IMR-90 (cell line): ENCODE measurements around the gene SPATA2. TPM values are rescaled to one million over a fixed set of nuclear protein-coding genes. Genes with fewer than 3 reads are reported as not detected.

Source experiments
- ATAC-seq: fragments of 200-7000 bp; cut with Tn5 transposase; 2 replicates; pipeline ENCODE4 v1.9.1; 2020; ENCODE audit warnings: low read depth, mild to moderate bottlenecking, moderate library complexity
- BruUV-seq: library from RNA; stranded (reverse); fragments of 400-500 nt; replicated peaks from 2 replicates; lab custom pipeline; 2021; lab: Mats Ljungman, UMichigan
- CTCF ChIA-PET: fragments of 300-600 bp; formaldehyde crosslinking; extraction: SDS; loops from one replicate; lab custom pipeline; 2021; ENCODE audit warnings: antibody characterized with exemption; lab: Yijun Ruan, JAX
- POLR2A ChIA-PET: fragments of 300-600 bp; sonication (Branson Sonifier 250); formaldehyde crosslinking; loops from one replicate; lab custom pipeline; 2022; ENCODE audit warnings: antibody characterized with exemption; ENCODE audit not compliant: unreplicated experiment; lab: Charles Lee
- DNase-seq: peaks from one replicate; pipeline ENCODE4 v3.0.0; 2013
- H2AFZ ChIP-seq: replicated peaks from 2 replicates; pipeline ENCODE3; 2013; ENCODE audit warnings: low read length, mild to moderate bottlenecking; ENCODE audit not compliant: poor library complexity
- H2AK5ac ChIP-seq: 2 replicates; pipeline ENCODE4 v1.6.1; 2013; ENCODE audit warnings: low read depth, low read length, inconsistent platforms
- H2AK9ac ChIP-seq: replicated peaks from 2 replicates; pipeline ENCODE3; 2013; ENCODE audit warnings: mild to moderate bottlenecking, low read depth, low read length, moderate library complexity; ENCODE audit not compliant: poor library complexity
- H2BK120ac ChIP-seq: 2 replicates; pipeline ENCODE4 v1.6.1; 2013; ENCODE audit warnings: low read depth, low read length, inconsistent platforms
- H2BK15ac ChIP-seq: 3 replicates; pipeline ENCODE4 v1.6.1; 2013; ENCODE audit warnings: low read depth, low read length, inconsistent platforms
- H2BK20ac ChIP-seq: 2 replicates; pipeline ENCODE4 v1.6.1; 2013; ENCODE audit warnings: low read depth, mild to moderate bottlenecking, inconsistent platforms, low read length, moderate library complexity
- H2BK5ac ChIP-seq: 2 replicates; pipeline ENCODE4 v1.6.1; 2013; ENCODE audit warnings: mild to moderate bottlenecking, low read depth, low read length, inconsistent platforms; ENCODE audit not compliant: poor library complexity, severe bottlenecking
- H3K14ac ChIP-seq: replicated peaks from 2 replicates; pipeline ENCODE4 v1.6.1; 2013; ENCODE audit warnings: low read depth, low read length, inconsistent platforms
- H3K18ac ChIP-seq: 2 replicates; pipeline ENCODE4 v1.6.1; 2013; ENCODE audit warnings: low read depth, low read length, control low read depth
- H3K23ac ChIP-seq: 2 replicates; pipeline ENCODE4 v1.6.1; 2013; ENCODE audit warnings: low read depth, low read length, inconsistent platforms
- H3K27ac ChIP-seq: 2 replicates; pipeline ENCODE4 v1.5.1; 2013; ENCODE audit warnings: mild to moderate bottlenecking, control low read depth, low read length; ENCODE audit not compliant: insufficient read depth
- H3K27me3 ChIP-seq: 2 replicates; pipeline ENCODE4 v1.6.1; 2013; ENCODE audit warnings: low read length; ENCODE audit not compliant: control insufficient read depth, insufficient read depth
- H3K36me3 ChIP-seq: 2 replicates; pipeline ENCODE4 v1.6.1; 2013; ENCODE audit warnings: low read length, mixed read lengths; ENCODE audit not compliant: control insufficient read depth, insufficient read depth
- H3K4ac ChIP-seq: 2 replicates; pipeline ENCODE4 v1.6.1; 2013; ENCODE audit warnings: low read depth, low read length, inconsistent platforms
- H3K4me1 ChIP-seq: 2 replicates; pipeline ENCODE4 v1.6.1; 2013; ENCODE audit warnings: low read length, mixed read lengths; ENCODE audit not compliant: control insufficient read depth, insufficient read depth
- H3K4me2 ChIP-seq: 2 replicates; pipeline ENCODE4 v1.6.1; 2013; ENCODE audit warnings: low read depth, mild to moderate bottlenecking, control low read depth, low read length, moderate library complexity
- H3K4me3 ChIP-seq: 2 replicates; pipeline ENCODE4 v1.5.1; 2013; ENCODE audit warnings: low read depth, mild to moderate bottlenecking, control low read depth, low read length, moderate library complexity; ENCODE audit not compliant: insufficient read depth
- H3K56ac ChIP-seq: 2 replicates; pipeline ENCODE4 v1.6.1; 2013; ENCODE audit warnings: low read length, inconsistent platforms; ENCODE audit not compliant: insufficient read depth; ENCODE audit errors: extremely low read depth
- H3K79me1 ChIP-seq, 2 experiments: 2 replicates each; pipeline ENCODE4 v1.6.1; 2013; ENCODE audit warnings: low read length in 2 of 2, inconsistent platforms in 1 of 2, low read depth in 1 of 2
- H3K9ac ChIP-seq: 2 replicates; pipeline ENCODE4 v1.6.1; 2013; ENCODE audit warnings: low read depth, low read length, control low read depth
- H3K9me1 ChIP-seq: 2 replicates; pipeline ENCODE4 v1.6.1; 2013; ENCODE audit warnings: low read length, inconsistent platforms; ENCODE audit not compliant: insufficient read depth
- H3K9me3 ChIP-seq: 2 replicates; pipeline ENCODE4 v1.6.1; 2013; ENCODE audit warnings: low read length; ENCODE audit not compliant: control insufficient read depth, insufficient read depth
- H4K20me1 ChIP-seq: 2 replicates; pipeline ENCODE4 v1.6.1; 2013; ENCODE audit warnings: low read length, inconsistent platforms; ENCODE audit not compliant: insufficient read depth
- H4K5ac ChIP-seq: 2 replicates; pipeline ENCODE4 v1.6.1; 2013; ENCODE audit warnings: mild to moderate bottlenecking, low read depth, low read length, control low read depth
- H4K8ac ChIP-seq, 2 experiments: 2 replicates each; pipeline ENCODE4 v1.6.1; 2013; ENCODE audit warnings: low read depth in 2 of 2, low read length in 2 of 2, control low read depth in 1 of 2, inconsistent platforms in 1 of 2
- H4K91ac ChIP-seq: 2 replicates; pipeline ENCODE4 v1.6.1; 2013; ENCODE audit warnings: low read depth, low read length, inconsistent platforms; ENCODE audit not compliant: insufficient read depth
- BHLHE40 ChIP-seq: fragments of 150-350 bp; IDR thresholded peaks from 2 replicates; pipeline ENCODE4 v1.6.1; 2016; ENCODE audit warnings: mild to moderate bottlenecking, low read depth, low read length
- CEBPB ChIP-seq: IDR thresholded peaks from 2 replicates; pipeline ENCODE4 v1.6.1; 2012; ENCODE audit warnings: low read depth, low read length, improper control_type of control experiment
- CHD1 ChIP-seq: IDR thresholded peaks from 2 replicates; pipeline ENCODE4 v1.6.1; 2012; ENCODE audit warnings: low read depth, low read length, improper control_type of control experiment
- ELK1 ChIP-seq: fragments of 150-350 bp; IDR thresholded peaks from 2 replicates; pipeline ENCODE4 v1.6.1; 2016; ENCODE audit warnings: low read depth, mild to moderate bottlenecking, low read length, moderate library complexity, borderline replicate concordance
- FOS ChIP-seq: fragments of 150-350 bp; IDR thresholded peaks from 2 replicates; pipeline ENCODE4 v1.6.1; 2016; ENCODE audit warnings: low read depth, low read length
- MAFK ChIP-seq: IDR thresholded peaks from 2 replicates; pipeline ENCODE4 v1.6.1; 2012; ENCODE audit warnings: low read depth, low read length, improper control_type of control experiment
- MAZ ChIP-seq: IDR thresholded peaks from 2 replicates; pipeline ENCODE4 v1.6.1; 2012; ENCODE audit warnings: low read depth, mild to moderate bottlenecking, low read length, improper control_type of control experiment, moderate library complexity, borderline replicate concordance
- MXI1 ChIP-seq: IDR thresholded peaks from 2 replicates; pipeline ENCODE4 v1.6.1; 2012; ENCODE audit warnings: low read depth, mild to moderate bottlenecking, low read length, moderate library complexity, borderline replicate concordance
- NFE2L2 ChIP-seq: fragments of 150-350 bp; IDR thresholded peaks from 2 replicates; pipeline ENCODE4 v1.6.1; 2016; ENCODE audit warnings: low read depth, mild to moderate bottlenecking, low read length
- POLR2A ChIP-seq: IDR thresholded peaks from 2 replicates; pipeline ENCODE4 v1.6.1; 2012; ENCODE audit warnings: mild to moderate bottlenecking, low read depth, low read length
- RAD21 ChIP-seq: IDR thresholded peaks from 2 replicates; pipeline ENCODE4 v1.6.1; 2012; ENCODE audit warnings: low read length, improper control_type of control experiment
- RCOR1 ChIP-seq: IDR thresholded peaks from 2 replicates; pipeline ENCODE4 v1.6.1; 2012; ENCODE audit warnings: mild to moderate bottlenecking, low read length, improper control_type of control experiment; ENCODE audit not compliant: insufficient replicate concordance
- RFX5 ChIP-seq: IDR thresholded peaks from 2 replicates; pipeline ENCODE4 v1.8.0; 2012; ENCODE audit warnings: low read depth, mild to moderate bottlenecking, low read length, moderate library complexity
- SMC3 ChIP-seq: fragments of 150-350 bp; IDR thresholded peaks from 2 replicates; pipeline ENCODE4 v1.6.1; 2016; ENCODE audit warnings: low read depth, mild to moderate bottlenecking, antibody characterized with exemption, low read length, moderate library complexity
- WGBS, 2 experiments: methylation state at CpG; one replicate each; pipeline versions ENCODE4 v1.1.5 to v1.1.7; 2013; ENCODE audit warnings: missing lambda C conversion rate in 2 of 2; ENCODE audit not compliant: insufficient read length in 1 of 2; ENCODE audit errors: extremely low coverage in 2 of 2; 5-methylcytosine and 5-hydroxymethylcytosine counted together
- dilution Hi-C: fragments of 300-500 bp; cut with HindIII; formaldehyde crosslinking; loops from one replicate; pipeline ENCODE4 v1.14.3; 2018; ENCODE audit warnings: low sequenced_read_pairs; ENCODE audit not compliant: unreplicated experiment
- in situ Hi-C: fragments of 300-500 bp; cut with MboI; formaldehyde crosslinking; loops from 3 replicates; pipeline ENCODE4 v1.14.3; 2019; ENCODE audit warnings: low sequenced_read_pairs, inconsistent platforms, mixed read lengths
- intact Hi-C: fragments of 100-400 bp; cut with micrococcal nuclease; formaldehyde crosslinking; loops from 2 replicates; pipeline ENCODE4 v1.10.0; 2022
- polyA plus RNA-seq, 3 experiments: library from polyadenylated mRNA; depleted of rRNA; stranded (reverse); fragments of >200 nt; gene quantifications; 2 replicates each; pipeline ENCODE4 v1.2.3, GENCODE V29; 2012; ENCODE audit warnings: low replicate concordance in 1 of 3
- total RNA-seq: library from RNA; depleted of rRNA; stranded (reverse); fragments of >200 nt; gene quantifications from 2 replicates; pipeline ENCODE4 v1.2.3, GENCODE V29; 2012
- TF ChIP-seq, protein P1 (sequence below): conservative IDR thresholded peaks from 2 replicates; pipeline ENCODE4 v1.5.1; 2012; ENCODE audit warnings: mild to moderate bottlenecking, low read depth, low read length, improper control_type of control experiment
- TF ChIP-seq, protein P2 (sequence below): fragments of 150-350 bp; IDR thresholded peaks from 2 replicates; pipeline ENCODE4 v1.6.1; 2017; ENCODE audit warnings: mild to moderate bottlenecking, antibody characterized with exemption, low read length, low read depth

The SPATA2 gene
- total and polyA plus RNA-seq, 2 of the 4 experiments (the other 2 are of a cell fraction): 1.3 to 4.5 TPM

GRCh38 chr20:49906101-49906604, 9.2 kb downstream of the SPATA2 start:
- Histone ChIP-seq H2BK5ac (no peak overlapping the region), H3K14ac (no peak overlapping the region), H4K5ac (no peak overlapping the region), H3K4me1 (peaks cover 3% of the 10 kb centered on the region; the same call in 1 of the 2 replicates), H3K9ac (no peak overlapping the region), H3K9me1 (peaks cover 5% of the 10 kb centered on the region), H4K20me1 (peaks cover 41% of the 10 kb centered on the region), H3K4me2 (no peak overlapping the region), H3K9me3 (no peaks in the 10 kb centered on the region), H2AK5ac (no peak overlapping the region), H3K23ac (no peak overlapping the region), H3K56ac (no peak overlapping the region), H3K27ac (no peak overlapping the region), H2BK120ac (no peak overlapping the region), H2AFZ (no peak overlapping the region), H2BK15ac (no peak overlapping the region), H3K4me3 (no peak overlapping the region), H4K91ac (no peak overlapping the region), H3K4ac (no peak overlapping the region), H3K79me1 (peaks cover 18 to 64% of the 10 kb centered on the region in 2 experiments), H3K27me3 (no peaks in the 10 kb centered on the region), H3K36me3 (peaks cover 50% of the 10 kb centered on the region), H3K18ac (no peak overlapping the region), H2AK9ac (no peak overlapping the region), H2BK20ac (no peak overlapping the region), H4K8ac (no peak overlapping the region)
- in situ Hi-C loops: no loop called here
- ATAC-seq (no peak), DNase-seq (no peak)
- 93% methylated on average over 23 of the region's 37 CpGs; no CpG with 5 or more reads in 1 of the 2 experiments for WGBS, 2 experiments
- POLR2A ChIA-PET: no interaction called here
- BruUV-seq: no TSS peak
- intact Hi-C loops: no loop called here
- TF ChIP-seq, protein P1, sequence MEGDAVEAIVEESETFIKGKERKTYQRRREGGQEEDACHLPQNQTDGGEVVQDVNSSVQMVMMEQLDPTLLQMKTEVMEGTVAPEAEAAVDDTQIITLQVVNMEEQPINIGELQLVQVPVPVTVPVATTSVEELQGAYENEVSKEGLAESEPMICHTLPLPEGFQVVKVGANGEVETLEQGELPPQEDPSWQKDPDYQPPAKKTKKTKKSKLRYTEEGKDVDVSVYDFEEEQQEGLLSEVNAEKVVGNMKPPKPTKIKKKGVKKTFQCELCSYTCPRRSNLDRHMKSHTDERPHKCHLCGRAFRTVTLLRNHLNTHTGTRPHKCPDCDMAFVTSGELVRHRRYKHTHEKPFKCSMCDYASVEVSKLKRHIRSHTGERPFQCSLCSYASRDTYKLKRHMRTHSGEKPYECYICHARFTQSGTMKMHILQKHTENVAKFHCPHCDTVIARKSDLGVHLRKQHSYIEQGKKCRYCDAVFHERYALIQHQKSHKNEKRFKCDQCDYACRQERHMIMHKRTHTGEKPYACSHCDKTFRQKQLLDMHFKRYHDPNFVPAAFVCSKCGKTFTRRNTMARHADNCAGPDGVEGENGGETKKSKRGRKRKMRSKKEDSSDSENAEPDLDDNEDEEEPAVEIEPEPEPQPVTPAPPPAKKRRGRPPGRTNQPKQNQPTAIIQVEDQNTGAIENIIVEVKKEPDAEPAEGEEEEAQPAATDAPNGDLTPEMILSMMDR: no peak
- no peak for TF ChIP-seq RFX5
- no peak for TF ChIP-seq CHD1
- no peak for TF ChIP-seq NFE2L2
- no peak for TF ChIP-seq RAD21
- no peak for TF ChIP-seq SMC3
- TF ChIP-seq, protein P2, sequence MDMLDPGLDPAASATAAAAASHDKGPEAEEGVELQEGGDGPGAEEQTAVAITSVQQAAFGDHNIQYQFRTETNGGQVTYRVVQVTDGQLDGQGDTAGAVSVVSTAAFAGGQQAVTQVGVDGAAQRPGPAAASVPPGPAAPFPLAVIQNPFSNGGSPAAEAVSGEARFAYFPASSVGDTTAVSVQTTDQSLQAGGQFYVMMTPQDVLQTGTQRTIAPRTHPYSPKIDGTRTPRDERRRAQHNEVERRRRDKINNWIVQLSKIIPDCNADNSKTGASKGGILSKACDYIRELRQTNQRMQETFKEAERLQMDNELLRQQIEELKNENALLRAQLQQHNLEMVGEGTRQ: no peak
- TF ChIP-seq MAZ: no peak
- TF ChIP-seq MXI1: no peak
- TF ChIP-seq BHLHE40: no peak
- no peak for TF ChIP-seq FOS
- no peak for TF ChIP-seq RCOR1
- no peak for TF ChIP-seq ELK1
- no peak for TF ChIP-seq MAFK
- TF ChIP-seq CEBPB: no peak
- TF ChIP-seq POLR2A: no peak
- dilution Hi-C loops: no loop called here
- CTCF ChIA-PET: interaction anchor here (0.6 kb wide), 1 partner anchor 21 kb away, joined by 6 read pairs; no protein-coding TSS in a partner anchor
